Naive thymus-derived CD4-positive, alpha-beta T cell (primary cell): ENCODE measurements around the gene IGFBP6. TPM values are rescaled to one million over a fixed set of nuclear protein-coding genes. Genes with fewer than 3 reads are reported as not detected.
A peak's percentile ranks its signal among the peaks of the same experiment; 100 is the strongest.

ENCODE experiments used
- ATAC-seq: fragments of 150-1000 bp; cut with Tn5 transposase; 2 replicates; pipeline ENCODE4 v1.10.0; 2021; ENCODE audit warnings: mild to moderate bottlenecking, moderate library complexity
- CTCF ChIA-PET: fragments of 350-600 bp; sonication (Branson Sonifier 250); formaldehyde crosslinking; loops from one replicate; lab custom pipeline; 2021; ENCODE audit warnings: antibody characterized with exemption; lab: Charles Lee
- POLR2A ChIA-PET: fragments of 350-600 bp; sonication (Branson Sonifier 250); formaldehyde crosslinking; loops from one replicate; lab custom pipeline; 2021; ENCODE audit warnings: antibody characterized with exemption, inconsistent platforms; lab: Charles Lee
- DNase-seq, 9 donors: peaks; one replicate each; pipeline versions ENCODE4 v3.0.0 to v3.0.0-alpha.2; 2020 to 2022; ENCODE audit warnings: mixed read lengths in 1 of 9
- H3K27ac ChIP-seq: one replicate; pipeline ENCODE4 v1.7.0; 2013; ENCODE audit warnings: mild to moderate bottlenecking, low read depth, low read length, moderate library complexity
- H3K27me3 ChIP-seq, 2 donors: one replicate each; pipeline ENCODE4 v1.7.0; 2013; ENCODE audit warnings: low read length in 2 of 2, mild to moderate bottlenecking in 2 of 2, moderate library complexity in 2 of 2; ENCODE audit not compliant: control insufficient read depth in 2 of 2, insufficient read depth in 2 of 2
- H3K36me3 ChIP-seq, 3 experiments: 1 replicate in 2 of 3; 2 replicates in 1 of 3; pipeline ENCODE4 v1.7.0; 2013; ENCODE audit warnings: low read length in 3 of 3, mild to moderate bottlenecking in 3 of 3, moderate library complexity in 1 of 3; ENCODE audit not compliant: insufficient read depth in 3 of 3, control insufficient read depth in 2 of 3
- H3K4me1 ChIP-seq, 2 donors: one replicate each; pipeline ENCODE4 v1.7.0; 2013; ENCODE audit warnings: low read length in 2 of 2, mild to moderate bottlenecking in 2 of 2, moderate library complexity in 1 of 2; ENCODE audit not compliant: control insufficient read depth in 2 of 2, insufficient read depth in 2 of 2
- H3K4me3 ChIP-seq: 2 replicates; pipeline ENCODE4 v1.7.0; 2013; ENCODE audit warnings: mild to moderate bottlenecking, low read length
- H3K9me3 ChIP-seq, 3 experiments: 1 replicate in 2 of 3; 2 replicates in 1 of 3; pipeline ENCODE4 v1.7.0; 2013; ENCODE audit warnings: low read length in 3 of 3; ENCODE audit not compliant: control insufficient read depth in 2 of 3
- H3K27ac Mint-ChIP-seq, 9 donors: one replicate each; pipeline ENCODE4 v1.8.0; 2020 to 2022; ENCODE audit warnings: mixed read lengths in 9 of 9, mild to moderate bottlenecking in 8 of 9, moderate library complexity in 5 of 9, inconsistent platforms in 2 of 9
- H3K27me3 Mint-ChIP-seq, 5 donors: one replicate each; pipeline ENCODE4 v1.8.0; 2021 to 2022; ENCODE audit warnings: mixed read lengths in 5 of 5, mild to moderate bottlenecking in 1 of 5
- H3K36me3 Mint-ChIP-seq, 5 donors: one replicate each; pipeline ENCODE4 v1.8.0; 2020 to 2022; ENCODE audit warnings: mixed read lengths in 5 of 5, mild to moderate bottlenecking in 3 of 5, inconsistent platforms in 1 of 5
- H3K4me1 Mint-ChIP-seq, 7 donors: one replicate each; pipeline ENCODE4 v1.8.0; 2020 to 2022; ENCODE audit warnings: mixed read lengths in 7 of 7, mild to moderate bottlenecking in 3 of 7, inconsistent platforms in 1 of 7
- H3K4me3 Mint-ChIP-seq, 10 donors: one replicate each; pipeline ENCODE4 v1.8.0; 2020 to 2022; ENCODE audit warnings: mild to moderate bottlenecking in 10 of 10, mixed read lengths in 10 of 10, moderate library complexity in 6 of 10, inconsistent platforms in 2 of 10
- H3K9me3 Mint-ChIP-seq, 11 donors: one replicate each; pipeline ENCODE4 v1.8.0; 2020 to 2022; ENCODE audit warnings: mixed read lengths in 11 of 11, mild to moderate bottlenecking in 4 of 11, inconsistent platforms in 1 of 11, moderate library complexity in 1 of 11
- intact Hi-C, 2 donors: fragments of 100-400 bp; cut with micrococcal nuclease; formaldehyde crosslinking; loops; one replicate each; pipeline ENCODE4 v1.15.1; 2023
- polyA plus RNA-seq, 2 donors: library from polyadenylated mRNA; unstranded; fragments of 300-500 nt; fragmentation: Illumina TruSeq; gene quantifications; one replicate each; pipeline ENCODE4 v1.2.3, GENCODE V29; 2021
- total RNA-seq, 6 experiments: library from RNA in 5 of 6; stranded (reverse) in 5 of 6; gene quantifications; 1 replicate in 5 of 6; 2 replicates in 1 of 6; pipeline ENCODE4 v1.2.3 and lab custom pipeline; 2021 to 2026

The IGFBP6 gene
- total and polyA plus RNA-seq, 7 experiments from 2014 or later = 0.34 to 0.81 (median 0.54) TPM; not detected in 2

GRCh38 chr12:53069621-53070410, 27.7 kb upstream of the IGFBP6 start:
- no peaks in the 10 kb centered on the region for H3K27me3 Mint-ChIP-seq
- no peak overlapping the region for H3K4me3 Mint-ChIP-seq
- Histone ChIP-seq H3K9me3 (no peaks in the 10 kb centered on the region), H3K4me1 (peaks cover 0 to 3% of the 10 kb centered on the region in 2 donors), H3K27ac (no peak overlapping the region), H3K4me3 (no peak overlapping the region), H3K27me3 (no peaks in the 10 kb centered on the region), H3K36me3 (peaks cover 0 to 86% (median 14%) of the 10 kb centered on the region in 3 experiments)
- ChIA-PET POLR2A (interaction anchor here (1.5 kb wide), 1 partner anchor 9 kb away, joined by 4 read pairs; the partner anchor contains the start of gene SPRYD3), CTCF (interaction anchor here (0.7 to 8.1 kb wide), 3 partner anchors 29 to 275 kb away, joined by 3 to 100 read pairs (median 4); partner anchors contain the start of gene IGFBP6)
- DNase-seq (no peak), ATAC-seq (no peak)
- peaks cover 15 to 40% (median 23%) of the 10 kb centered on the region in 7 donors for H3K4me1 Mint-ChIP-seq
- H3K9me3 Mint-ChIP-seq = no peaks in the 10 kb centered on the region
- intact Hi-C loops = loop anchor here in 1 of 2 donors (5.0 kb wide), 1 partner anchor 137 kb away; the partner anchor contains the start of gene ITGB7
- peaks cover 0 to 34% (median 22%) of the 10 kb centered on the region in 5 donors for H3K36me3 Mint-ChIP-seq
- peak overlapping the region in 3 of 9 donors; percentile 22 to 43 (median 31) for H3K27ac Mint-ChIP-seq

- no peaks in the 10 kb centered on the region for H3K9me3 Mint-ChIP-seq
- peaks cover 0 to 35% (median 22%) of the 10 kb centered on the region in 5 donors for H3K36me3 Mint-ChIP-seq
- no peak overlapping the region for H3K4me3 Mint-ChIP-seq
- Histone ChIP-seq H3K9me3 (no peaks in the 10 kb centered on the region), H3K4me3 (no peak overlapping the region), H3K27ac (no peak overlapping the region), H3K4me1 (peaks cover 0 to 3% of the 10 kb centered on the region in 2 donors), H3K27me3 (no peaks in the 10 kb centered on the region), H3K36me3 (peaks cover 0 to 86% (median 15%) of the 10 kb centered on the region in 3 experiments)
- CTCF ChIA-PET = interaction anchor here (0.7 to 1.6 kb wide), 2 partner anchors 31 to 274 kb away, joined by 3 to 4 read pairs; no protein-coding TSS in a partner anchor
- POLR2A ChIA-PET = interaction anchor here (1.5 kb wide), 1 partner anchor 8 kb away, joined by 4 read pairs; the partner anchor contains the start of gene SPRYD3
- intact Hi-C loops = no loop called here
- no peaks in the 10 kb centered on the region for H3K27me3 Mint-ChIP-seq
- ATAC-seq = no peak
- H3K27ac Mint-ChIP-seq = peak overlapping the region in 4 of 9 donors; percentile 13 to 47 (median 30)
- peaks cover 17 to 40% (median 24%) of the 10 kb centered on the region in 7 donors for H3K4me1 Mint-ChIP-seq
- DNase-seq = no peak
Measured at GRCh38 chr12:53070877-53071492, 26.5 kb upstream of the IGFBP6 start.

- Mint-ChIP-seq H3K36me3 (peaks cover 0 to 41% (median 21%) of the 10 kb centered on the region in 5 donors), H3K4me1 (peaks cover 21 to 39% (median 27%) of the 10 kb centered on the region in 7 donors), H3K27ac (peak overlapping the region in 5 of 9 donors; percentile 2 to 79 (median 59)), H3K9me3 (no peaks in the 10 kb centered on the region), H3K27me3 (no peaks in the 10 kb centered on the region), H3K4me3 (no peak overlapping the region)
- intact Hi-C loops = no loop called here
- no peaks in the 10 kb centered on the region for H3K9me3 ChIP-seq
- ATAC-seq = no peak
- ChIA-PET POLR2A (interaction anchor here (0.7 to 1.5 kb wide), 2 partner anchors 7 to 127 kb away, joined by 3 to 4 read pairs; partner anchors contain the start of gene SPRYD3), CTCF (interaction anchor here (0.6 to 1.6 kb wide), 3 partner anchors 19 to 273 kb away, joined by 3 to 4 read pairs (median 4); no protein-coding TSS in a partner anchor)
- no peaks in the 10 kb centered on the region for H3K4me1 ChIP-seq
- no peak overlapping the region for H3K4me3 ChIP-seq
- H3K36me3 ChIP-seq = peaks cover 0 to 88% (median 15%) of the 10 kb centered on the region in 3 experiments
- no peak for DNase-seq
- H3K27me3 ChIP-seq = no peaks in the 10 kb centered on the region
- H3K27ac ChIP-seq = no peak overlapping the region
Measured at GRCh38 chr12:53071591-53072551, 25.6 kb upstream of the IGFBP6 start.

DNA sequence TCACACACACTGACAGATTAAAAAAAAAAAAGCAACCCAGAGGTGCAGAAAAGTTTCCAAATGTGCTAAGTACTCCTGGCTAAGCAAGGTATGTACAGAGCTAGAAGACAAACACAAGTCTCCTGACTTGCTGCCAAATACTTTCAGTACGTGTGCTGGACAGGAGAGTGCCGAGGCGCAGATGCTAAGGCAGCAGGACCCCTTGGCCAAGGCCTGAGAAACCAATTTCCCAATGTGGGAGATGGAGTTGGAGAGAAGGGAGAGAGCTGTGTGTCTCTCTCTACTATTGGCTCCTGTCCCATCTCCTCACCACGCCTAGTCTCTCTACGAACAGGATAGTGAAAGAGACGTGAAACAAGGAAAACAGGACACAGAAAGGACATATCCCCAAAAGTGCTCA, 23.6 kb upstream of the IGFBP6 start:
- peak overlapping the region in 1 of 9 donors; percentile 30 for H3K27ac Mint-ChIP-seq
- Histone ChIP-seq H3K27me3 (no peaks in the 10 kb centered on the region), H3K9me3 (no peaks in the 10 kb centered on the region), H3K36me3 (peaks cover 0 to 78% (median 15%) of the 10 kb centered on the region in 3 experiments), H3K4me1 (peaks cover 10 to 14% of the 10 kb centered on the region in 2 donors), H3K4me3 (no peak overlapping the region), H3K27ac (no peak overlapping the region)
- POLR2A ChIA-PET = interaction anchor here (1.1 kb wide), 1 partner anchor 14 kb away, joined by 3 read pairs; no protein-coding TSS in a partner anchor
- ATAC-seq (no peak), DNase-seq (no peak)
- peaks cover 31 to 55% (median 44%) of the 10 kb centered on the region in 7 donors for H3K4me1 Mint-ChIP-seq
- H3K9me3 Mint-ChIP-seq = no peaks in the 10 kb centered on the region
- intact Hi-C loops = no loop called here
- no peak overlapping the region for H3K4me3 Mint-ChIP-seq
- H3K36me3 Mint-ChIP-seq = peaks cover 0 to 41% (median 21%) of the 10 kb centered on the region in 5 donors
- H3K27me3 Mint-ChIP-seq = no peaks in the 10 kb centered on the region
- CTCF ChIA-PET = no interaction called here

DNA sequence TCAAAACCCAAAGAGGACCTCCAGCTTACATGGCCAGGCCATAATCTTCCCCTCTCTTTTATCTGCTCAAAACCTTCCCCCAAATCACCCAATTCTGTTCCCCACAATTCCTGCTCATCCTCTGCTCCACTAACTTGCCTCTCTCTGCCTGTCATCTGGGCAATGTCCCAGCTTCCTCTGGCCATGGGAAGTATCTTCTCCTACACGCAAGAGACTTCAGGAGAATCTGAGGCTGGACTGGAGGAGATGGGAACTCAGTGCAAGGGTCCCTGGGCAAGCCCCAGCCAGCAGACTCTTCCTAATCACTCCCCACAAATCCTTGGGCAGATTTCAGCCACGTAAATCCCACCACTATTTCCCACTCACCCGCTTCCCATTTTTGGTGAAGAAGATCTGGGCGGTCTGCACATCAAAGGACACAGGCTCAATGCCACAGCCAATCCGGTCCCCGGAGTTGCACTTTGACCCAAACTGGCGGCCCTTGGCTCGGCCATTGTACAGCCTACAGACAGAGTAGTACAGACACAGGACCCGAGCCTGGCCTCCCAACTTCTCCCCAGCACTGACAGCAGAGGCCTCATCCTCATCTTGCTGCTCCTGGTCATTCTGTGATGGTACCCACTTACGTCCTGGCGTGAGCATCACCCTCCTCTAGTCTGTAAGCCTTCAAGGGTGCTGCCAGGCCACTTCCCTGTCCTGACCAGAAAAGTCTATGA, 23.0 kb upstream of the IGFBP6 start:
- no peak overlapping the region for H3K27ac ChIP-seq
- H3K4me1 ChIP-seq = peaks cover 10 to 14% of the 10 kb centered on the region in 2 donors
- no peaks in the 10 kb centered on the region for H3K9me3 ChIP-seq
- intact Hi-C loops = no loop called here
- Mint-ChIP-seq H3K9me3 (no peaks in the 10 kb centered on the region), H3K36me3 (peaks cover 0 to 41% (median 21%) of the 10 kb centered on the region in 5 donors), H3K27me3 (no peaks in the 10 kb centered on the region), H3K27ac (peak overlapping the region in 1 of 9 donors; percentile 30), H3K4me1 (peaks cover 31 to 55% (median 49%) of the 10 kb centered on the region in 7 donors), H3K4me3 (no peak overlapping the region)
- DNase-seq = no peak
- CTCF ChIA-PET = no interaction called here
- H3K36me3 ChIP-seq = peaks cover 0 to 74% (median 15%) of the 10 kb centered on the region in 3 experiments
- H3K4me3 ChIP-seq = no peak overlapping the region
- ATAC-seq = no peak
- no peaks in the 10 kb centered on the region for H3K27me3 ChIP-seq
- POLR2A ChIA-PET = no interaction called here
